GM12873 (cell line): ENCODE data around the gene ABHD13.

Source experiments
- CTCF ChIP-seq: IDR thresholded peaks from 2 replicates; pipeline ENCODE4 v1.5.1; 2012; ENCODE audit warnings: low read depth, mild to moderate bottlenecking, moderate library complexity, low read length, control low read depth; ENCODE audit not compliant: insufficient read depth; ENCODE audit errors: missing control alignments

The ABHD13 gene

GRCh38 chr13:108278466-108278865 is 60.3 kb downstream of the ABHD13 start:
- no peak for TF ChIP-seq CTCF

- no peak for TF ChIP-seq CTCF
These were observed 63.7 kb downstream of the ABHD13 start for GRCh38 chr13:108281901-108282300.

- TF ChIP-seq CTCF = no peak
These were observed 64.9 kb downstream of the ABHD13 start for GRCh38 chr13:108283110-108283509.
